MM.1S (cell line): ENCODE results near the gene KIAA0513.
A peak's percentile ranks its signal among the peaks of the same experiment; 100 is the strongest.

Source experiments
- DNase-seq: peaks from one replicate; pipeline ENCODE4 v3.0.0-alpha.2; 2015
- H2AFZ ChIP-seq: fragments of 300-600 bp; sonication (generic); 2 replicates; pipeline ENCODE4 v1.6.0; 2016; ENCODE audit warnings: antibody characterized with exemption, low read length
- H3F3A ChIP-seq: fragments of 300-600 bp; sonication (generic); 2 replicates; pipeline ENCODE4 v1.6.1; 2016; ENCODE audit warnings: mild to moderate bottlenecking, antibody characterized with exemption, low read length, moderate library complexity, mixed read lengths; ENCODE audit not compliant: insufficient read depth
- H3K27ac ChIP-seq: fragments of 300-600 bp; sonication (generic); 2 replicates; pipeline ENCODE4 v1.5.1; 2016; ENCODE audit warnings: mild to moderate bottlenecking, low read length
- H3K27me3 ChIP-seq: fragments of 300-600 bp; sonication (generic); replicated peaks from 2 replicates; pipeline ENCODE4 v1.6.0; 2016; ENCODE audit warnings: low read length; ENCODE audit not compliant: insufficient read depth
- H3K36me3 ChIP-seq: fragments of 300-600 bp; sonication (generic); replicated peaks from 2 replicates; pipeline ENCODE4 v1.6.1; 2016; ENCODE audit warnings: mild to moderate bottlenecking, low read length, mixed read lengths; ENCODE audit not compliant: insufficient read depth
- H3K4me1 ChIP-seq: fragments of 300-600 bp; sonication (generic); 2 replicates; pipeline ENCODE4 v1.6.1; 2016; ENCODE audit warnings: low read length, mixed read lengths
- H3K4me2 ChIP-seq: fragments of 300-600 bp; sonication (generic); 2 replicates; pipeline ENCODE4 v1.6.0; 2016; ENCODE audit warnings: low read depth, low read length
- H3K4me3 ChIP-seq: fragments of 300-600 bp; sonication (generic); 2 replicates; pipeline ENCODE4 v1.5.1; 2016; ENCODE audit warnings: low read length, mixed read lengths
- H3K79me2 ChIP-seq: fragments of 300-600 bp; sonication (generic); 2 replicates; pipeline ENCODE4 v1.6.1; 2016; ENCODE audit warnings: mixed run types, low read length, mixed read lengths
- H3K9ac ChIP-seq: fragments of 300-600 bp; sonication (generic); 2 replicates; pipeline ENCODE4 v1.6.1; 2016; ENCODE audit warnings: low read length, mixed read lengths
- H3K9me2 ChIP-seq: fragments of 300-600 bp; sonication (generic); replicated peaks from 2 replicates; pipeline ENCODE4 v1.6.1; 2016; ENCODE audit warnings: mild to moderate bottlenecking, low read length, mixed read lengths; ENCODE audit not compliant: insufficient read depth
- H3K9me3 ChIP-seq: fragments of 300-600 bp; sonication (generic); replicated peaks from 2 replicates; pipeline ENCODE4 v1.6.1; 2016; ENCODE audit warnings: mild to moderate bottlenecking, low read length, mixed read lengths; ENCODE audit not compliant: insufficient read depth
- H4K20me1 ChIP-seq: fragments of 300-600 bp; sonication (generic); 2 replicates; pipeline ENCODE4 v1.6.1; 2016; ENCODE audit warnings: mild to moderate bottlenecking, low read length, moderate library complexity, mixed read lengths; ENCODE audit not compliant: insufficient read depth
- CTCF ChIP-seq: fragments of 300-600 bp; sonication (generic); IDR thresholded peaks from 2 replicates; pipeline ENCODE4 v1.5.1; 2016; ENCODE audit warnings: antibody characterized with exemption, low read length, mixed read lengths
- EZH2 ChIP-seq: fragments of 300-600 bp; sonication (generic); optimal IDR thresholded peaks from 2 replicates; pipeline ENCODE3; 2017; ENCODE audit warnings: low read depth, mild to moderate bottlenecking, antibody characterized with exemption, low read length, mixed read lengths
- EZH2phosphoT487 ChIP-seq: fragments of 300-600 bp; sonication (generic); IDR thresholded peaks from 2 replicates; pipeline ENCODE4 v1.6.1; 2018; ENCODE audit warnings: antibody characterized with exemption, low read length

The KIAA0513 gene

GRCh38 chr16:85010931-85011845 is 16.4 kb upstream of the KIAA0513 start, which contains the start of gene ZDHHC7:
TSS of gene ZDHHC7 (minus strand) at chr16:85011535. CDS start at chr16:84990618, 20,917 bp downstream.
- peak within 1 kb of the TSS; percentile 76 for H3K4me3 ChIP-seq
- H3F3A ChIP-seq: no peaks in the 10 kb centered on the region
- no peaks in the 10 kb centered on the region for H3K27me3 ChIP-seq
- H3K9me3 ChIP-seq: no peaks in the 10 kb centered on the region
- H3K36me3 ChIP-seq: no peaks in the 10 kb centered on the region
- peak within 1 kb of the TSS; percentile 75 for H3K9ac ChIP-seq
- no peaks in the 10 kb centered on the region for H3K9me2 ChIP-seq
- peak; percentile 73 for DNase-seq
- no peaks in the 10 kb centered on the region for H4K20me1 ChIP-seq
- peaks cover 21% of the 10 kb centered on the region for H3K79me2 ChIP-seq
- H3K27ac ChIP-seq: peak within 1 kb of the TSS; percentile 86
- H3K4me1 ChIP-seq: no peaks in the 10 kb centered on the region; the same call in 1 of the 2 replicates
- H2AFZ ChIP-seq: peak within 1 kb of the TSS; percentile 72
- H3K4me2 ChIP-seq: peak within 1 kb of the TSS; percentile 77
- TF ChIP-seq CTCF: no peak
- TF ChIP-seq EZH2phosphoT487: no peak
- TF ChIP-seq EZH2: no peak

GRCh38 chr16:85011846-85012284 is 15.7 kb upstream of the KIAA0513 start:
- H3K27me3 ChIP-seq: no peaks in the 10 kb centered on the region
- no peaks in the 10 kb centered on the region for H3K9me3 ChIP-seq
- peak overlapping the region; percentile 86 for H3K27ac ChIP-seq
- DNase-seq: no peak
- H3K4me3 ChIP-seq: peak overlapping the region; percentile 73
- peaks cover 4% of the 10 kb centered on the region; the same call in 1 of the 2 replicates for H3F3A ChIP-seq
- H3K9me2 ChIP-seq: no peaks in the 10 kb centered on the region
- H3K4me1 ChIP-seq: peaks cover 6% of the 10 kb centered on the region; the same call in 1 of the 2 replicates
- peaks cover 21% of the 10 kb centered on the region for H3K79me2 ChIP-seq
- H2AFZ ChIP-seq: peak overlapping the region; percentile 72
- TF ChIP-seq CTCF (no peak), EZH2 (no peak), EZH2phosphoT487 (no peak)
- no peaks in the 10 kb centered on the region for H4K20me1 ChIP-seq
- peak overlapping the region; percentile 75 for H3K9ac ChIP-seq
- peak overlapping the region; percentile 60; the same call in 1 of the 2 replicates for H3K4me2 ChIP-seq
- H3K36me3 ChIP-seq: no peaks in the 10 kb centered on the region

GRCh38 chr16:85014311-85014710 is 13.3 kb upstream of the KIAA0513 start:
- no peak for DNase-seq
- H3K9me3 ChIP-seq: no peaks in the 10 kb centered on the region
- H3K36me3 ChIP-seq: no peaks in the 10 kb centered on the region

More at GRCh38 chr16:85014311-85014710, 13.3 kb upstream of the KIAA0513 start:
- Histone ChIP-seq H3K9ac (no peak overlapping the region), H3K9me2 (no peaks in the 10 kb centered on the region), H3K79me2 (peaks cover 13% of the 10 kb centered on the region), H3K4me3 (no peak overlapping the region), H3K27me3 (no peaks in the 10 kb centered on the region), H3K4me1 (peaks cover 18% of the 10 kb centered on the region), H2AFZ (no peak overlapping the region), H3K27ac (no peak overlapping the region), H4K20me1 (no peaks in the 10 kb centered on the region), H3F3A (peaks cover 11% of the 10 kb centered on the region; the same call in 1 of the 2 replicates), H3K4me2 (no peak overlapping the region)
- no peak for TF ChIP-seq EZH2phosphoT487
